ENCODE results near the gene PLEKHG4B.
"Not testable (repeated sequence)": the region's sequence is repeated elsewhere in the genome, so short reads cannot be mapped to it uniquely, and the experiment has no call there.

Gene PLEKHG4B

DNA sequence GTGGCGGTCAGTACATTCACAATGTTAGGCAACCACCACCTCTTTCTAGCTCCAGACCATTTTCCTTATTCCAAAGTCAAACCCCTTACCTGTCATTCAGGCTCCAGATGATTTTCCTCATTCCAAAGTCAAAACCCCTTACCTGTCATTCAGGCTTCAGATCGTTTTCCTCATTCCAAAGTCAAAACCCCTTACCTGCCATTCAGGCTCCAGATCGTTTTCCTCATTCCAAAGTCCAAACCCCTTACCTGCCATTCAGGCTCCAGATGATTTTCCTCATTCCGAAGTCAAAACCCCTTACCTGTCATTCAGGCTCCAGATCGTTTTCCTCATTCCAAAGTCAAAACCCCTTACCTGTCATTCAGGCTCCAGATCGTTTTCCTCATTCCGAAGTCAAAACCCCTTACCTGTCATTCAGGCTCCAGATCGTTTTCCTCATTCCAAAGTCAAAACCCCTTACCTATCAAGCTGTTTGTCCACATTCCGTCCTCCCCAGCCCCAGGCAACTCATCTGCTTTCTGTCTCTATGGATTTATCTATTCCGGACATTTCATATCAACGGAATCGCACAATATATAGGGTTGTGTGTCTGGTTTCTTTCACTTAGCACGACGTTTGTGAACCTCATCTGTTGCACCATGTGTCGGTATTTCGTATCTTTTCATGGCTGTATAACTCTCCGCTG, 5.2 kb downstream of the PLEKHG4B start:
- DNase-seq, result no peak

DNA sequence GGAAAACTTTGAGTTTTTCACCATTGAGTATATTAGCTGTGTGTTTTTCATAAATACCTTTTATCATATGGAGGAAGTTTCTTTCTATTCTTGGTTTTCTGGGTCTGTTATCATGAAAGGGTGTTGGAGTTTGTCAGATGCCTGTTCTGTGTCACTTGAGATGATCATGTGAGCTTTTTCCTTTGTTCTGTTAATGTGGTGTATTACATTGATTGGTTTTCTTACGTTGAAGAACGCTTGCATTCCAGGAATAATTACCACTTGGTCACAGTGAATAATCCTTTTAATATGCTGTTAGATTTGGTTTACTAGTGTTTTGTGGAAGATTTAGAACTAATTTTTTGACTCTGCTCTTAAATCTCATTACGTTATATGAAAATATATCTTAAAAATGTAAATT, 7.8 kb downstream of the PLEKHG4B start:
- DNase-seq, result no peak

DNA sequence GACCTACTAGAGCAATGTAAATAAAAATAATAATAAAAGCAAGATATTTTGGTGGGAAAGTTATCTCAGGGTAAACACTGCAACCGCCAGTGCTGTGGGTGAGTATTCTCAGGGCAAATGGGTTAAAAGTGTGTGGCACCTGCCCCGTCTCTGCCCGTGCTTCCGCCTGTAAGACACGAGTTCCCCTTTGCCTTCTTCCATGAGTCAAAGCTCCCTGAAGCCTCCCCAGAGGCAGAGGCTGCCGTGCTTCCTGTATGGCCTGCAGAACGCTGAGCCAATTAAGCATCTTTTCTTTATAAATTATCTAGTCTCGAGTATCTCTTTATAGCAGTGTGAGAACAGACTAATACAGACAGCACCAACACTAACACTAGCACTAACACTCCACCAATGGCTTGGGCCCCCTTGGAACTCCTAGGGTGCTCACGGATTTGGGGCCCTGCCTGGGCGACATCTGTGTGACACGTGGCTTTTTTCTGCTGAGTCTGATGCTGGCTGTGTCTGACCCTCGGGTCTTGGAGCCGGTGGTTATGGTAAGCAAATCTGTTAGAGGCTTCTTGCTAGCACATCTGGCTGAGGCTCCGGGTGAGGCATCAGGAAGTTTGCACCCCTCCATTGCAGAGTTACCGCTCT, 10.6 kb downstream of the PLEKHG4B start:
- no peak for DNase-seq

DNA sequence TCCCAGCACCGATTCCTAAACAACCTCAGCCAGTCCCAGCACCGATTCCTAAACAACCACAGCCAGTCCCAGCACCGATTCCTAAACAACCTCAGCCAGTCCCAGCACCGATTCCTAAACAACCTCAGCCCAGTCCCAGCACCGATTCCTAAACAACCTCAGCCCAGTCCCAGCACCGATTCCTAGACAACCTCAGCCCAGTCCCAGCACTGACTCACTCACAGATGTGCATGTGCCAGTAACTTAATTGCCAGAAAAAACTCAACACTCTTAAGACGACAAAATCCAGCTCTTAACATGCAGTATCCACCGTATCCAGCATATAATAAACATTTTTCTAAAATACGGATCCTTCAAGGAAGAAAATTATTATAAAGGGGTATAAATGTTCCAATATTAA, 12.1 kb downstream of the PLEKHG4B start:
- not testable (repeated sequence) for DNase-seq

DNA sequence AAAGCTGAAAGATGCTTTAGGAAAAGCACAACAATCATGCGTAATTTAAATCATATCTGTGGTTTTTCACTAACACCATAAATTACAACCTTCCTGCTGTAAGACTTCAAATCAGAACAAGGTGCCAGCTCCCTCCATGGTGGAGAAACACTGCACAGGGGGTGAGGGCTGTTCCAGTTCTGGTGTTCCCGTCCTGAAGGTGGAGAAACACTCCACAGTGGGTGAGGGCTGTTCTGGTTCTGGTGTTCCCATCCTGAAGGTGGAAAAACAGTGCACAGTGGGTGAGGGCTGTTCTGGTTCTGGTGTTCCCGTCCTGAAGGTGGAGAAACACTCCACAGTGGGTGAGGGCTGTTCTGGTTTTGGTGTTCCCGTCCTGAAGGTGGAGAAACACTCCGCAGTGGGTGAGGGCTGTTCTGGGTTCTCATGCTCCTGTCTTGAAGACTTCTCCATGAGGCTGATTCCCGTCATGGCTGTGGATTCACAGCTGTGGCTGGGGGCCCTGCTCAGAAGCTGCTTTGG, 12.9 kb downstream of the PLEKHG4B start:
- no peak for DNase-seq

DNA sequence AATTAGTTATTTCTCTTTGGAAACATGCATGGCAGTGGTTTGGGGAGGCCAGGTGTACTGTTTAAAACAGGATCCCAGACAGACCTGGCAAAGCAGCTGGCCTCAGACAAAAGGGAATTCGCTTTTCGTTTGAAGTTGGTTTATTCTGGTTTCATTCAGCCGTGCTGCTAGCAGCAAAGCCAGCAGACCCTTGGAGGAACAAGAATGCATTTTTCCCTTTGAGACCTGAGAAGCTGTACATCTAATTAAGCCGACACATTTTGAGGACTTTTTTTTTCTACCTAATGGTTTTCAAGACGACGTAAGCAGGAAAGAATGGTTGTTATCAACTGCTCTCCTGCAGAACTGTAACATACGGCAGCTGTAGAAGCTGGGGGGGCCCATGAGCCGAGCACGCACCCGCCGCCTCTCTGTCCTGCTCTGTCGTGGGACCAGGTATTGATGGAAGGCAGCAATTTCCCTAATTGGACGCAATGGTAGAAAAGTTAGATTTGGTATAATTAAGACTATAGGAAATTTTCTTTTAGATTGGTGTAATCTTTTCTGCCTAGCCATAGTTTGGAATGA, 13.6 kb downstream of the PLEKHG4B start:
- no peak for DNase-seq

DNA sequence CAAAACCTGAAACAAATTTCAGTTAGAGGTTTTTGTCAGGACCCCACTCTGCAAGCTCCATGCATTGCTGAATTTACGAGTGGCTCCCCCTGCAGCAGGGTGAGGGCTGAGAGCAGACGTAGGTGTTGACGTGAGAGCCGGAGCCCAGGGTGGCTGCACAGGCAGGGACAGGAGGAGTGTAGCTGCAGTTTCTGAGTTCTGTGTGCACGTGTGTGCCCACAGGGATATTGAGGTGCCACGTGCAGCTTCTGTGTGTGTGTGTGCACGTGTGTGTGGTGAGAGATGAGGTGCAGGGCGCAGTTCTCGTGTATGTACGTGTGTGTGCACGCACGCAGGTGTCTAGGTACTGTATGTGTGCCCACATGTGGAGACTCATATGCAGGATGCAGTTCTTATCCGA, 14.6 kb downstream of the PLEKHG4B start:
- DNase-seq, result no peak

DNA sequence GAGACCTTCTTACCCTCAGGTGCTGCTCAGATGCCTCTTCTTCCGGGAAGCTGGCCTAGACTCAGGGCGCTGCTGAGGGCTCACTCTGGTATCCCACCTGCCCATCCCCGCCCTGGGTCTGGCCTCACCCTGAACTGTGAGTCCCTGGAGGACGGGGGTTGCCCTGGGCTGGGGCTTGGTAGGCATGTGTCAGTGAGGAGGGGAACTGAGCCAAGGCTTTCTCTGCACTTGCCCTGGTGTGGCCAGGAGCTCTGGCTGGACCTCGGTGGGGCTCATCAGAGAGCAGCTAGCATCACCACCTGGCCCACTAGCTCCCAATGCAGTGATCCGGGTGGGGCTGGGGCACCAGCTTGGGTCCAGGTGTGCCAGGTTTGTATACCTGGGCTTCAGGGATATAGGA, 15.6 kb downstream of the PLEKHG4B start:
- no peak for DNase-seq

DNA sequence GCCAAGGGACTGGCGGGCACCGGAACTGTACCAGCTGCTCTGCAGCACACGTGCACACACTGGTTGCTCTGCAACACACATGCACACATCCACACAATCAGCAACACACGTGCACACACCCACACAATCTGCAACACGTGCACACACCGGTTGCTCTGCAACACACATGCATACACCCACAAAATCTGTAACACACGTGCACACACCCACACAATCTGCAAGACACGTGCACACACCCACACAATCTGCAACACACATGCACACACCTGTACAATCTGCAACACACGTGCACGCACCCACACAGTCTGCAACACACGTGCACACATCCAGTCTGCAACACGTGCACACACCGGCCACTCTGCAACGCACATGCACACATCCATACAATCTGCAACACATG, 17.9 kb downstream of the PLEKHG4B start:
- no peak for DNase-seq

DNA sequence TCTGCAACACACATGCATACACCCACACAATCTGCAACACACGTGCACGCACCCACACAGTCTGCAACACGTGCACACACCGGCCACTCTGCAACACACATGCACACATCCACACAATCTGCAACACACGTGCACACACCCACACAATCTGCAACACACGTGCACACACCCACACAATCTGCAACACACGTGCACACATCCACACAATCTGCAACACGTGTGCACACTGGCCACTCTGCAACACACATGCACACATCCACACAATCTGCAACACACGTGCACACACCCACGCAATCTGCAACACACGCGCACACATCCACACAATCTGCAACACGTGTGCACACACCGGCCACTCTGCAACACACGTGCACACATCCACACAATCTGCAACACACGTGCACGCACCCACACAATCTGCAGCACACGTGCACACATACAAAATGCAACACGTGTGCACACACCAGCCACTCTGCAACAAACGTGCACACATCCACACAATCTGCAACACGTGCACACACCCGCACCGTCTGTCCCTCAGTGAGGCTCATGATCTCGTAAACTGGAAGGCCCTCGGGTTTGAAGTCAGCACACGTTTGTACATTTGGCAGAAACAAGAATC, 18.4 kb downstream of the PLEKHG4B start:
- no peak for DNase-seq

DNA sequence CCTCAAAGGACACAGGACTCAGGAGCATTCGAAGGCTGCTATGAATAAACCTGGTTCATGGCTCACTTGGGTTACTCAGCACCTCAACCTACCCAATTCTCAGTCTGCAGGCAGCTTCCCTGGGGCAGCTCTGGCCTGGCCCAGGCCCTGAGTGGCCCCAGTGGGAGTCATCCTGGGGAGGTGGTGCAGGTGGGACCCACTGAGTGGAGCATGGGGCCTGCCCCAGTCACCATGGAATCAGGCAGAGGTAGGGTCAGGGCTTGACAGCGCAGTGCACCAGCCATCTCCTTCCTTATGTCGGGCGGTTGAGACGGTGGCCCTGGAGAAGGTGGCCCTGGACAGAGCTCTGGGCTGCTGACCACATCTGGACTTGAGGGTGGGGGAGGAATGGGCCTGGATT, 19.2 kb downstream of the PLEKHG4B start:
- no peak for DNase-seq

DNA sequence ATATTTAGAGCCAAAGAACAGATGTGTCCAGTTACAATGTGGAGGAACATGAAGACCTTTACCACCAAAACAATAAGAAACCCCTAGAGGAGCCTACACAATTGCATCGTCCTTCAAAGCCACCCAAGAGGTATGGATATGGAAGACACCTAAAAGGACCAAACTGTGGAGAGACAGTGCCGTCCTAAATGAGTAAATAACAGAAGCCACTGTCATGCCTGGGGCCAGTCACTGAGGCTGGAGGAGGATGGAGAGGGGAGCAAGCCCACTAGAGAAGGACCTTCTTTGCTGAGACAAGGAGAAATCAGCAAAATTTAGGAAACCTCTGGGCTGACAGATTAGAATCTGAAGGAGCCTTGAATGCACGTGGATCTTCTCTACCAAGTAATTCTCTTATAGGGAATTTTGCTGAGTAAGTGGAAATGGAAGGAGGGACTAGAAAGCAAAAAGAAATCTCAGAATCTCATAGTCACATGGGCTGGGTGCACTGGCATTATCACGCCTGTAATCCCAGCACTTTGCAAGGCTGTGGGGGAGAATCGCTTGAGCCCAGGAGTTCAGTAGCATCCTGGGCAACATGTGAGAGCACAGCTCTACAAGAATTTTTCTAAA, 27.6 kb downstream of the PLEKHG4B start:
- DNase-seq, result no peak

DNA sequence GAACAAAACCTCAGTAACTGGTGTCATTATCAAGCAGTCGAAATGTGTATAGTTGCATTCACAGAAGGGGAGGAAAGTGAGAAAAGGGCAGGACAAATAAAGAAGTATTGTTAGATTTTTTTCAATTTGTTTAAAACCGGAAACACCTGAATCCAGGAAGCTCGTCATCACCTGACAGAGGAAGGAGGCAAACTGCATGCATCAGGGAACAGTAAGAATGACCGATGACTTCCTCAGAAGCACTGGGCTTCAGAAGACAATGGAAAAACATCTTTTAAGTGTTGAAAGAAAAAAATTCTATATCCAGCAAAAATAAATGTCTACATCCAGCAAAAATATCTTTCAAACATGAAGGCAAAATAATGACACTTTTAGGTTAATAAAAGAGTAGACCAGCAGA, 29.5 kb downstream of the PLEKHG4B start:
- no peak for DNase-seq

DNA sequence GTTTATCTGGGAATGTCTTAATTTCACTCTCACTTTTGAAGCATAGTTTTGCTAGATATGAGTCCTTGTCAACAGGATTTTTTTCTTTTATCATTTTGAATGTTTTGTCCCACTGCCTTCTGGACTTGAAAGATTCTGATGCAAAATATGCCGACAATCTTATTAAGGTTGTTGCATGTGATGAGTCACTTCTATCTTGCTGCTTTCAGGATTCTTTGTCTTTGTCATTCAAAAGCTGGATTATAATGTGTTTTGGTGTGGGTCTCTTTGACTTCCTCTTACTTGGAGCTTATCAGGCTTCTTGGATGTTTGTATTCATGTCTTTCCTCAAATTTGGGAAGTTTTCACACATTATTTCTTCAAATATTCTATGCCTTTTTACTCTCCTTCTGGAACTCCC, 33.8 kb downstream of the PLEKHG4B start:
- DNase-seq, result no peak

DNA sequence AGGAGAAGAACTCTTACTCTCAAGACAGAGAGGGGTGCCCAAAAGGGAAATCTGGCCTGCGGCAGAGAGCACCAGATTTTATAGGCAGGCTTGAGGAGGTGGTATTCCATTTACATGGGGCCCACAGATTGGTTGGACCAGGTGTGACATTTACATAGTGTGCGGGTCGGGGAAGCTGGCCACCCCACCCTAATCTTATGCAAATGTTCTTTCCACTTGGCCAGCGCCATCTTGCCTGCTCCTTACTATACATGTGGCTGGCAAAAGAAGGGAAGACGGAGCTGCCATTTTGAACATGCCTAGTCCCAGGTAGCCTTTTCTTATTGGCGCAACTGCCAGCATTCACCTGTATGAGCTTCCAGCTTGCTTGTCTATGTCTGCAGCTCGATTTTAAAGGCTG, 34.8 kb downstream of the PLEKHG4B start:
- DNase-seq, result no peak

DNA sequence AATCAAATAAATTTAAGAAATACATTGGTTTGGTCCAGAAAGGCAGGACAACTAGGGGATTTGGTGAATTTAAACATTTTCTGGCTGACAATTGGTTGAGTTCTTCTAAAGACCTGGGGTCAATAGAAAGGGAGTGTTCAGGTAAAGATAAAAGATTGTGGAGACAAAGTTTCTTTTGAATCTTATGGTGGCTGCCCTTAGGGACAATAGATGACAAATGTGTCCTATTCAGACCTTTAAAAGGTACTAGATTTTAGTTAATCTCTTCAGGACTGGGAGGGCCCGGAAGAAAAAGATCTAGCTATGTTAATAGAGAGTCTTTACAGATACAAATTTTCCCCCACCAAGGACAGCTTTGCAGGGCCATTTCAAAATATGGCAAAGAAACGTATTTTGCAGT, 35.9 kb downstream of the PLEKHG4B start:
- no peak for DNase-seq

DNA sequence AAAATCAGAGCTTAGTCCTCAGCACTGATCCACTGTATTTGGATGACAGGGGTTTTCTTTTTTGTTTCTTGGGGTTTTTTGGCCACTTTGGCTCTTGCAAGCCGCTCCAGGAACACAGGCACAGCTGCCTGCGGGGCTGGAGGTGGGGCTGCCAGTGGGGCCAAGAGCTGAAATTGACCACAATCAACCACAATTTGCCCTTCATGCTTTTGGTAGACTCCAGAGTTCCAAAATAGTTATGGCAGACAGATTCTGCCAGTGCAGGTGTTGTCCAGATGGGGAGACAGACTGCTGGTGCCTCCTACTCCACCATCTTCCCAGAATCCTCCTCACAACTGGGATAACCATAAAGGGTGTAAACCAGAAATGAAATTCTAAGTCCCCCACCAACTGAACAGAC, 36.5 kb downstream of the PLEKHG4B start:
- no peak for DNase-seq

DNA sequence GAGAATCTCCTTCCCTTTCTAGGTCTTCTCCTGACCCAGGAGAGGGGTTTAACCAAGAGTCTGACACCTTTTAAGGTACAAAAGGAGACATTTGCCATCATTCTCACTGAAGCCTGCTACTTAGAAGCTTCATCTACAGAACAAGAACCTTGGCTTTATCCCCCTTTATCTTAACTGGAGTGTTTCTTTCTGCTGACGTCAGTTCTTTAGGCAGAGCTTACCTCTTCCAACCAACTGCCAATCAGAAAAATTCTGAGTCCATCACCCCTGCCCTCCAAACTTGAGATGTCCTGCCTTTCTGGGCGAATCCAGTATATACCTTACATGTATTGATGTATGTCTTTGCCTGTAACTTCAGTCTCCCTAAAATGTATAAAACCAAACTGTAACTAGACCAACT, 37.2 kb downstream of the PLEKHG4B start:
- DNase-seq, result no peak

DNA sequence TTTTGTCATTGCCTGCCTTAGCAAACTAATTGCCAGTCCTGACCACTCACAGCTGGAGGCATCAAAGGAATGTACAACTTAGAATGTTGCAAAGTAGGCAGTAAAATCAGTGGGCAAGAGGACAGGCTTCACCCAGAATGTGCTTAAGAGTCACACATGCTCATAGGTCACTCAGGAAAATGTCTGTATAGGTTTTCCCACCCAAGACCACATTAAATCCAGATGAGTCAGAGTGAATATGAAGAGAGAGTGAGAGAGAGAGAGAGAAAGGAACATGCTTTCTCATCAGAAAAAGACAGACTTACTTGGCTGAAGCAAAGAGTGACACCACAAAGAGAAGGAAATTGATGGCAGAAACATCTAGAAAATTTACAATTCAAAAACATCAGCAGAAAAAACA, 37.9 kb downstream of the PLEKHG4B start:
- DNase-seq, result no peak

DNA sequence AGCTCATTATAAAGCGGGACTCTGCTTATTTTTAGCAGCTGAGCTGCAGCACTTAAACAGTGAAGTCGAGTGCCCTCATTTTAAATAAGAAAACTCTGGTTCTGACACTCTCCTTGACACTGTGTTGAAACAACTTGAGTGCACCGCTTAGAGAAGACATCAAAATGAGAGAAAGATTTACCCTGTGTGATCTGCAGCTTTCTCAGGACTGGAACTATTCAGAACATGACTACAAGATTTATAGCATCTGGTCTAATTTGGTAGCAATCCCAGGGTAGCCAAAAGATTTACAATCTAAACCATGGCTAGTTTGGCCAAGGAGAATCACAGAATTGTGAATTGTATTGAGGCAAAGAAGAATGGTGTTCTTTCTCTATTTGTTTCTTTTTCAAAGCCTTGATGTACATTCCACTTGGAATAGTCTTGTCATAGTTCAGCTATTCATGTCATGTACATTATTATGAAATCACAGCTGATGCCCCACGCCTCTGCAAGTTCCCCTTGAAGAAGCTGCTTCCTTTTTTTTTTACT, 38.7 kb downstream of the PLEKHG4B start:
- DNase-seq, result no peak

DNA sequence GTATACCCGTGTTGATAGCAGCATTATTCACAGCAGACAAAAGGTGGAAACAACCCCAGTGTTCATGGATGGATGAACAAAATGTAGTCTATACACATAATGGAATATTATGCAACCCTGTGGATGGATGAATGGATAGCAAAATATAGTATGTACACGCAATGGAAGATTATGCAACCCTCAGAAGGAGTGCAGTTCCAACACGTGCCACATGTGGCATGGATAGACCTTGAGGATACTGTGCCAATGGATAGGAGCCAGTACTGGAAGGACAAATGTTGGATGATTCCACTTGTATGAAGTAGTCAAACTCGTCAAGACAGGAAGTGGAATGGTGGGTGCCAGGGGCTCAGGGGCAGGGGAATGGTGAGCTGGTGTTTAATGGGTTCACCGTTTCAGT, 44.9 kb downstream of the PLEKHG4B start:
- DNase-seq, result peak in 1 of 2 experiments; percentile 1

DNA sequence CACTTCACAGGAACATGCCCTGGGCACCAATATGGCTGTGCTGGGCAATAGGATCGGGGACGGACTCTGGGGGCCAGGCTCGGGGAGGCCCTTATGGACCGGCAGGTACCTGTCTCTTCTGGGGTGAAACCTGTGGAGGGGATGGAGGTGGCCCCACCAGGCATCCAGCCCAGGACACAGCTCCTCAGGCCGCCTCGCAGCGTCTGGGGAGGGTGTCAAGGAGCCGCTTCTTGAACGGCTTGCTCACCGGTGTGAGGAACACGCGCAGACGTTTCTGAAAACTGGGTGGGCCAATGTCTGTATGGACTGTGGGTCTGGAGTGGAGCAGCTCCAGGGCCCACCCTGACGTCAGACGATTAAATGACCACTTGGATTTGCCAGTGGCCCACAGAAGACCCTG, 45.8 kb downstream of the PLEKHG4B start:
- no peak for DNase-seq

DNA sequence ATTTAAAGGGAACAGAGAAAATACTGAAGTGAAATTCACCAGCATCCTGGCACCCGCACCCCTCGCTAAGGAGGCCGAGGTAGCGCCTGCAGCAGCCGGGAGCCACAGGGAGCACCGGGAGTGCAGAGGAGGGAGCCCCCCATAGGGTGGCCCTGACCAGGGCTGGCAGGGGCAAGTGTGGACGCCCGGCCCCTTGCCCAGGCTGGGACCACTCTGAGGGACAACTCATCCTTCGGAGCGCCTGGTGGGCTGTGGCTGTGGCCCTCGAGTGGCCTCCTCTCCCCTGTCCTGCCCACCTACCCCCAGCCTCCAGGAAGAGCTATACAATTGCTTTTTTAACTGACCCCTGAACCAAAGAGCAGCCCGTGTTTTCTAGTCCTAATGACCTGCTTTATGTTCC, 47.0 kb downstream of the PLEKHG4B start:
- DNase-seq, result no peak
